GM10266 (cell line): ENCODE results near the gene RHEBL1.

ENCODE experiments used
- DNase-seq: peaks from one replicate; pipeline ENCODE4 v3.0.0; 2012; ENCODE audit errors: extremely low spot score
- TF ChIP-seq, protein P1 (sequence below): IDR thresholded peaks from 2 replicates; pipeline ENCODE4 v1.5.1; 2012; ENCODE audit warnings: mild to moderate bottlenecking, low read depth; ENCODE audit not compliant: control insufficient read depth, insufficient read depth; ENCODE audit errors: missing control alignments

Gene RHEBL1

DNA sequence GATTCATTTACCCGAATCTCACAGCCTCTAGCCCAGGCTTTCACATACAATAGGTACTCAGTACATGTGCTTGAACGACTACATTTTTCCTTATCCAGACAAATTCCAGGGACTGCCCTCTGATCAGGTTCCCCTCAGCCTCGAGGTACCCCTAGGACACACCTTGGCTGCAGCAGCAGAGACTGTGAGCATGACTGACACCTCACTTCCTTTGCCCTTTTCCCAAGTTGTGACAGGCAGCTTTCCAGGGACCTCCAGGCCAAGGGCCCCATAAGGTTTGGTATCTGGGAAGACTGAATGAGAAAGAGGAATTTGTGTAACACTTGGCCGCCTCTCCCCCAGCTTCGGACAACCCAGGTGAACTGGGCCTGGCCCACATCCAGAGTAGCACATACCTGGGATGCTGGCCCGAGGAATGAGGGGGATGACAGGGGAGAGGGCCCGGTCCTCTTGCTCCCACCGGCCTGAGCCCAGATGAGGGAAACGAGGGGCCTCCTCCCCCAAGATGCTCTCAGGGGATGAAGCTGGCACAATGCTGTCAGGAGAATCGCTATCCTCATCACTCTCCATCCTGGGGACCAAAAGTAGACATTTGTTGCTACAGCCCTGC, 41.0 kb downstream of the RHEBL1 start:
- no peak for DNase-seq

DNA sequence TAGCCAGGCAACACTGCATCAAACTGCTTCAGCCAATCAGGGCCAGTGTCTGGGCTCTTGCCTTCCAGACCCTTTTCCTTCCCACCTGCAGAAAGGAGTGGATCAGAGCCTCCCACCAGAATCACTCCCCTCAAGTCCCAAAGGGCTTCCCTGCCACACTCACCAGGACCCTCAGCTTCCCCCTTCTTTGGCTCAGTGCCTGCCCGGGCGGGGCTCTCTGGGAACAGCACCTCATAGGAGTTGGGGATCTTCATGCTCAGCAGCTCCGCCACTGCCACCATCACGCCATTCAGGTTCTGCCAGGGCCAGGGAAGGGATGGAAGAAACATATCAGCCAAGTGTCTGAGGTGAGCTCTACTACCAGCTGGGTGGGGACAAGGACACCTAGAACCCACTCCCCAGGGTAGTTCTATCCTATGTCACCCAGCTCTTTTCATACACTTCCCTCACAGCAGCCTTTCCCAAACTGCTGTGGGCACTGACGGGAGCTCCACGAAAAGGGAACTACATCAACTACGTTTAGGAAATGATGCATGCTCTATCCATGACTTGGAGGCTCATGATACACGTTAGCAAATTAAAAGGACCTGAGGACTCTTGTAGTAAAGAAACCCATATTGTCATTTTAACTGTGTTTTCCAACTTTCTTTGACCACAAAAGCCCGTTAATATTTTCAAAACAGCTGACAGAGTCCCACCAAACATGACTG, 41.8 kb downstream of the RHEBL1 start:
- no peak for DNase-seq
- TF ChIP-seq, protein P1, sequence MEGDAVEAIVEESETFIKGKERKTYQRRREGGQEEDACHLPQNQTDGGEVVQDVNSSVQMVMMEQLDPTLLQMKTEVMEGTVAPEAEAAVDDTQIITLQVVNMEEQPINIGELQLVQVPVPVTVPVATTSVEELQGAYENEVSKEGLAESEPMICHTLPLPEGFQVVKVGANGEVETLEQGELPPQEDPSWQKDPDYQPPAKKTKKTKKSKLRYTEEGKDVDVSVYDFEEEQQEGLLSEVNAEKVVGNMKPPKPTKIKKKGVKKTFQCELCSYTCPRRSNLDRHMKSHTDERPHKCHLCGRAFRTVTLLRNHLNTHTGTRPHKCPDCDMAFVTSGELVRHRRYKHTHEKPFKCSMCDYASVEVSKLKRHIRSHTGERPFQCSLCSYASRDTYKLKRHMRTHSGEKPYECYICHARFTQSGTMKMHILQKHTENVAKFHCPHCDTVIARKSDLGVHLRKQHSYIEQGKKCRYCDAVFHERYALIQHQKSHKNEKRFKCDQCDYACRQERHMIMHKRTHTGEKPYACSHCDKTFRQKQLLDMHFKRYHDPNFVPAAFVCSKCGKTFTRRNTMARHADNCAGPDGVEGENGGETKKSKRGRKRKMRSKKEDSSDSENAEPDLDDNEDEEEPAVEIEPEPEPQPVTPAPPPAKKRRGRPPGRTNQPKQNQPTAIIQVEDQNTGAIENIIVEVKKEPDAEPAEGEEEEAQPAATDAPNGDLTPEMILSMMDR, result no peak

More for the DNA sequence above, 41.0 kb downstream of the RHEBL1 start:
- TF ChIP-seq, protein P1, result no peak

DNA sequence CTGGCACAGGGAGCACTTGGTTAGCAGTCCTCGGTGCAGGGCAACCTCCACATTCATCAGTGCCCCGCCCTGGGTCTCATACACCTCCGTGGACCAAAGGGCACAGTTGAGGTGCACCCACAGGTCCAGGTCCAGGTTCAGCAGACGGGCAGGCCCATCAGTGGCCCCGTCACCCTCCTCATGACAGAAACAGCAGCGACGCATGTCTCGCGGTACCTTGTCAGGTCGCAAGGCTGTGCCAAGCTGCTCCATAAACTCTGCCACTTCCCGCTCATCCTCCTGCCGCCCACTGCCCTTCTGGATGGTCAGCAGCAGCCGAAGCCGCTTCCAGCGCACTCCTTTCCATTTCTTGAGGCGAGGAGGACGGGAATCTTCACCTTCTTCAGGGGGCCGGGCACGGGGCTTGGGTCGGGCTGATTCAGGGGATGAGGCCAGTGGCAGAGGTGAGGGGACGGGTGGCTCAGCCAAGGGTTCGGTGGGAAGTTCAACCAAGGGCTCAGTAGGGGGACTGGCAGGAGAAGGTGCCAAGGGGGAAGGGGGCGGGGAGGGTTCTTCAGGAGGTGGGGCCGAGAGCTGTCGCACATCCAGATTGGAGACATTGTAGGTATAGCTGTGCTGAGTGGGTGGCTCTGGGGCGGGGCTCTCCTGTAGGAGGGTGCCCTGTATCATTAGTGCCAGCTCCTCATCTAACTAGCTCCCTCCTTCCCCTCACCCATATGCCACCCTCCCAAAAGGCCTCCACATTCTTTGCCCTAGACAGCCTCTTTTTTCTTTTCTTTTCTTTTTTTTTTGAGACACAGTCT, 42.9 kb downstream of the RHEBL1 start:
- TF ChIP-seq, protein P1, result no peak
- DNase-seq, result no peak

DNA sequence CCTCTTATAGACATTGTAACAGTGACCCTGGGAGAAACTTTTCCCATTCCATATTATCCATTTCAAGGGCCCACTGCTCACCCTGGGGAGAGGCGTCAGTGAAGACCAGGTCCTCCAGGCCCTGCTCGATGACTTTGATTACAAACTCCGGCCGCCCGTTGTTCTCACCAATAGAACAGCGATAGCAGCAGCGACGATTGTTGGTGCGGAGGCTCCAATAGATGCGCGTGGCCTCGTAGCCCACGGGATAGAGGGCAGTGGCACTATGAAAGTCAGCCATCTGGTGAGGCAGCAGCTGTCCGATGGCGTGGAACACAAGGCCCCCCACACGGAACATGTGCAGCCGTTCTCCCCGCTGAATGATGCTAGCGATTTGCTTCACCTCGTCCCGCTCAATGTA, 43.7 kb downstream of the RHEBL1 start:
- TF ChIP-seq, protein P1, result no peak
- no peak for DNase-seq

DNA sequence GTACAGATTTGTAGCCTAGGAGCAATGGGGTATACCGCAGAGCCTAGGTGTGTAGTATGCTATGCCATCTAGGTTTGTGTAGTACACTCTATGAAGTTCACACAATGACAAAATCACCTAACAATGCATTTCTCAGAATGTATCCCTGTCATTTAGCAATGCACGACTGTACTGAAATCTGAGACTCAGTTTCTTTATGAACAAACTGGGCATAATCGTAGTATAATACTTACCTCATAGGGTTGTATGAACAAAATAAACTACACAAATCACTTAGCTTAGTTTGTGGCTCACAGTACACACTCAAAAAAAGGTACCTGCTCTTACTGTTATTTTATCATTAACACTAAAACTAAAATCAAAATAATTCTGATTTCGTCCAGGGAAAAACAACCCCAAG, 44.3 kb downstream of the RHEBL1 start:
- DNase-seq, result no peak
- TF ChIP-seq, protein P1, result no peak

DNA sequence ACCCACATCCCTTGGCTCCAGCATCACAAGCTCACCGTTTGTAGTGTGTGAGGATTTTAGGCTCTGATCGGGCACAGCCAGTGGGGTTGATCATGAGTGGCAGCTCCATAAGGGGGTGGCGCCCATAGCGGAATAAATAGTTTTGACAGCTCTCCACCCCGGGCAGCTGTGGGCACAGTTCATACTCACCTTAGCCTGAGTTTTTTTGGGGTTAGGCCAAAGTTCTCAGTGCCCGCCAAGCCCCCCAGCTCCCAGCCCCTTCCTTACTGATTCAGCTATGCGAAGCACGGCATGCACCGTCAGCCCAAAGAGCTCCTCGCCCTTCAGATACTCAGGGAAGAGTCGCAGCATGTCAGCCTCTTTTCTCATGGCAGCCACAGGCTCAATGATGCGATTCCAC, 45.2 kb downstream of the RHEBL1 start:
- TF ChIP-seq, protein P1, result no peak

More for the DNA sequence above, 45.2 kb downstream of the RHEBL1 start:
- no peak for DNase-seq
